OCI-LY7 (cell line): Measurements from ENCODE around the gene IFIT1. TPM values are rescaled to one million over a fixed set of nuclear protein-coding genes. Genes with fewer than 3 reads are reported as not detected.
"Not testable (repeated sequence)": the region's sequence is repeated elsewhere in the genome, so short reads cannot be mapped to it uniquely, and the experiment has no call there.

Source experiments
- BruUV-seq: library from RNA; stranded (reverse); fragments of 400-500 nt; replicated peaks from 2 replicates; lab custom pipeline; 2021; lab: Mats Ljungman, UMichigan
- CTCF ChIA-PET: fragments of 300-600 bp; sonication (Branson Sonifier 250); formaldehyde crosslinking; loops from one replicate; lab custom pipeline; 2022; ENCODE audit warnings: antibody characterized with exemption; ENCODE audit not compliant: unreplicated experiment; lab: Charles Lee
- POLR2A ChIA-PET: fragments of 300-600 bp; sonication (Branson Sonifier 250); formaldehyde crosslinking; loops from one replicate; lab custom pipeline; 2022; ENCODE audit warnings: antibody characterized with exemption; lab: Charles Lee
- DNase-seq: peaks from one replicate; pipeline ENCODE4 v3.0.0-alpha.2; 2015; ENCODE audit warnings: low spot score
- H2AFZ ChIP-seq: fragments of 200-600 bp; sonication (generic), shearing (Covaris generic); 2 replicates; pipeline ENCODE4 v1.6.1; 2014; ENCODE audit warnings: mild to moderate bottlenecking, antibody characterized with exemption, low read length, moderate library complexity
- H3K27ac ChIP-seq: fragments of 200-600 bp; sonication (generic); 2 replicates; pipeline ENCODE4 v1.5.1; 2014; ENCODE audit warnings: mixed run types, low read depth, mild to moderate bottlenecking, moderate library complexity, low read length, inconsistent platforms; ENCODE audit not compliant: poor library complexity, severe bottlenecking
- H3K36me3 ChIP-seq: fragments of 200-600 bp; sonication (generic); 2 replicates; pipeline ENCODE4 v1.6.1; 2014; ENCODE audit warnings: mild to moderate bottlenecking, antibody characterized with exemption, low read length, moderate library complexity, mixed read lengths; ENCODE audit not compliant: insufficient read depth
- H3K4me1 ChIP-seq: fragments of 200-600 bp; sonication (generic); 2 replicates; pipeline ENCODE4 v1.5.1; 2014; ENCODE audit warnings: mild to moderate bottlenecking, low read length; ENCODE audit not compliant: insufficient read depth, poor library complexity, severe bottlenecking
- H3K4me2 ChIP-seq: fragments of 200-600 bp; sonication (generic); 2 replicates; pipeline ENCODE4 v1.6.1; 2014; ENCODE audit warnings: mild to moderate bottlenecking, low read length
- H3K4me3 ChIP-seq: fragments of 200-600 bp; sonication (generic); 2 replicates; pipeline ENCODE4 v1.5.1; 2014; ENCODE audit warnings: mild to moderate bottlenecking, low read depth, low read length; ENCODE audit not compliant: poor library complexity, severe bottlenecking
- H3K79me2 ChIP-seq: fragments of 200-600 bp; sonication (generic); 2 replicates; pipeline ENCODE4 v1.6.1; 2016; ENCODE audit warnings: low read depth, mild to moderate bottlenecking, low read length, moderate library complexity, mixed read lengths; ENCODE audit not compliant: insufficient read depth
- H3K9me2 ChIP-seq: fragments of 200-600 bp; sonication (generic); 2 replicates; pipeline ENCODE4 v1.6.1; 2016; ENCODE audit warnings: mild to moderate bottlenecking, low read length, mixed read lengths; ENCODE audit not compliant: insufficient read depth
- H3K9me3 ChIP-seq: fragments of 200-600 bp; sonication (generic); 2 replicates; pipeline ENCODE4 v1.6.1; 2014; ENCODE audit warnings: mild to moderate bottlenecking, mixed run types, low read length, mixed read lengths
- H4K20me1 ChIP-seq: fragments of 200-600 bp; sonication (generic); 2 replicates; pipeline ENCODE4 v1.6.1; 2014; ENCODE audit warnings: mild to moderate bottlenecking, antibody characterized with exemption, low read length, moderate library complexity, mixed read lengths; ENCODE audit not compliant: insufficient read depth
- CTCF ChIP-seq: fragments of 200-600 bp; sonication (generic); conservative IDR thresholded peaks from 2 replicates; pipeline ENCODE4 v1.5.1; 2014; ENCODE audit warnings: mild to moderate bottlenecking, antibody characterized with exemption, low read length, moderate library complexity, mixed read lengths
- EZH2phosphoT487 ChIP-seq: fragments of 200-600 bp; sonication (generic); IDR thresholded peaks from 2 replicates; pipeline ENCODE4 v1.6.1; 2018; ENCODE audit warnings: low read depth, borderline replicate concordance, mild to moderate bottlenecking, mixed run types, antibody characterized with exemption, low read length, moderate library complexity, mixed read lengths
- intact Hi-C: fragments of 100-400 bp; cut with micrococcal nuclease; formaldehyde crosslinking; loops from one replicate; pipeline ENCODE4 v1.10.0; 2022; ENCODE audit not compliant: unreplicated experiment
- total RNA-seq, 2 experiments: library from RNA; depleted of rRNA in 1 of 2; stranded (reverse); fragments of >200 nt in 1 of 2; shearing (Covaris generic) in 1 of 2; gene quantifications; 2 replicates each; pipeline ENCODE4 v1.2.3, GENCODE V29; 2014 to 2022

IFIT1 gene
- total RNA-seq, 2 experiments from 2014 or later, result not detected

- POLR2A ChIA-PET, result interaction anchor here (0.7 kb wide), 1 partner anchor 9 kb away, joined by 3 read pairs; no protein-coding TSS in a partner anchor
- H3K79me2 ChIP-seq, result no peaks in the 10 kb centered on the region
- CTCF ChIA-PET, result no interaction called here
- no TSS peak for BruUV-seq
- no peak for TF ChIP-seq CTCF
- no peak for TF ChIP-seq EZH2phosphoT487
- no peak overlapping the region for H2AFZ ChIP-seq
- H4K20me1 ChIP-seq, result no peaks in the 10 kb centered on the region
- H3K4me2 ChIP-seq, result no peak overlapping the region
- no peaks in the 10 kb centered on the region for H3K36me3 ChIP-seq
- H3K9me2 ChIP-seq, result no peaks in the 10 kb centered on the region
- intact Hi-C loops, result no loop called here
- no peak overlapping the region for H3K27ac ChIP-seq
- H3K4me1 ChIP-seq, result no peaks in the 10 kb centered on the region
- no peaks in the 10 kb centered on the region for H3K9me3 ChIP-seq
- no peak overlapping the region for H3K4me3 ChIP-seq
- no peak for DNase-seq
Observed at GRCh38 chr10:89399956-89400355, 7.5 kb downstream of the IFIT1 start.

GRCh38 chr10:89403043-89403442, 10.6 kb downstream of the IFIT1 start:
- no peaks in the 10 kb centered on the region for H4K20me1 ChIP-seq
- no peaks in the 10 kb centered on the region for H3K9me2 ChIP-seq
- H3K79me2 ChIP-seq, result no peaks in the 10 kb centered on the region
- TF ChIP-seq EZH2phosphoT487 (no peak), CTCF (no peak)
- H3K4me3 ChIP-seq, result no peak overlapping the region
- no peaks in the 10 kb centered on the region for H3K9me3 ChIP-seq
- DNase-seq, result no peak
- CTCF ChIA-PET, result no interaction called here
- POLR2A ChIA-PET, result interaction anchor here (0.7 kb wide), 1 partner anchor 11 kb away, joined by 3 read pairs; the partner anchor contains the start of gene IFIT1
- H3K4me2 ChIP-seq, result no peak overlapping the region
- no peaks in the 10 kb centered on the region for H3K36me3 ChIP-seq
- intact Hi-C loops, result no loop called here
- no peak overlapping the region for H2AFZ ChIP-seq
- H3K4me1 ChIP-seq, result no peaks in the 10 kb centered on the region
- no peak overlapping the region for H3K27ac ChIP-seq
- no TSS peak for BruUV-seq

GRCh38 chr10:89404104-89405047, 12.0 kb downstream of the IFIT1 start:
- no peak overlapping the region for H3K4me3 ChIP-seq
- CTCF ChIA-PET, result no interaction called here
- no peak overlapping the region for H3K27ac ChIP-seq
- TF ChIP-seq CTCF (no peak), EZH2phosphoT487 (no peak)
- intact Hi-C loops, result no loop called here
- H4K20me1 ChIP-seq, result no peaks in the 10 kb centered on the region
- no peaks in the 10 kb centered on the region for H3K9me2 ChIP-seq
- no peak overlapping the region for H2AFZ ChIP-seq
- no TSS peak for BruUV-seq
- no peak overlapping the region for H3K4me2 ChIP-seq
- H3K9me3 ChIP-seq, result no peaks in the 10 kb centered on the region
- POLR2A ChIA-PET, result no interaction called here
- no peaks in the 10 kb centered on the region for H3K4me1 ChIP-seq
- H3K36me3 ChIP-seq, result no peaks in the 10 kb centered on the region
- H3K79me2 ChIP-seq, result no peaks in the 10 kb centered on the region
- no peak for DNase-seq

- DNase-seq, POLR2A ChIA-PET, H3K4me1 ChIP-seq, H3K36me3 ChIP-seq, CTCF ChIA-PET, H4K20me1 ChIP-seq, H3K79me2 ChIP-seq, intact Hi-C loops, BruUV-seq, H3K27ac ChIP-seq, H3K4me3 ChIP-seq, H3K4me2 ChIP-seq, H2AFZ ChIP-seq, H3K9me3 ChIP-seq, H3K9me2 ChIP-seq: not testable (repeated sequence)
Observed at GRCh38 chr10:89406178-89406577, 13.8 kb downstream of the IFIT1 start.
